SK-N-SH (cell line): Measurements from ENCODE around the gene SHCBP1L.
"Not testable (repeated sequence)": the region's sequence is repeated elsewhere in the genome, so short reads cannot be mapped to it uniquely, and the experiment has no call there.

Experiments
- CHD2 ChIP-seq: fragments of 150-350 bp; IDR thresholded peaks from 2 replicates; pipeline ENCODE4 v1.6.1; 2018; ENCODE audit warnings: low read length; ENCODE audit not compliant: partially characterized antibody
- EP300 ChIP-seq, 2 experiments: IDR thresholded peaks; 2 replicates each; pipeline versions ENCODE4 v1.4.0 to v1.6.1; 2012; ENCODE audit warnings: borderline replicate concordance in 1 of 2, low read depth in 1 of 2, low read length in 1 of 2
- EZH2phosphoT487 ChIP-seq: fragments of 200-600 bp; sonication (generic); IDR thresholded peaks from 2 replicates; pipeline ENCODE4 v1.6.1; 2017; ENCODE audit warnings: low read depth, mixed run types, mild to moderate bottlenecking, antibody characterized with exemption, moderate library complexity, borderline replicate concordance
- MXI1 ChIP-seq: IDR thresholded peaks from 2 replicates; pipeline ENCODE4 v1.6.1; 2012; ENCODE audit warnings: mild to moderate bottlenecking, low read depth, low read length, improper control_type of control experiment
- POLR2AphosphoS5 ChIP-seq: IDR thresholded peaks from 2 replicates; pipeline ENCODE4 v1.6.1; 2012; ENCODE audit warnings: low read depth, low read length
- RAD21 ChIP-seq: IDR thresholded peaks from 2 replicates; pipeline ENCODE4 v1.6.1; 2012; ENCODE audit warnings: mild to moderate bottlenecking, low read length
- RFX5 ChIP-seq: IDR thresholded peaks from 2 replicates; pipeline ENCODE4 v1.6.1; 2012; ENCODE audit warnings: mild to moderate bottlenecking, improper control_type of control experiment, low read length
- SIN3A ChIP-seq: IDR thresholded peaks from 2 replicates; pipeline ENCODE4 v1.6.1; 2012; ENCODE audit warnings: low read depth, mild to moderate bottlenecking, low read length, moderate library complexity, borderline replicate concordance
- YY1 ChIP-seq: IDR thresholded peaks from 2 replicates; pipeline ENCODE4 v1.4.0; 2012; ENCODE audit warnings: low read depth, mild to moderate bottlenecking
- TF ChIP-seq, protein P1 (sequence below): fragments of 200-600 bp; sonication (generic); IDR thresholded peaks from 2 replicates; pipeline ENCODE4 v1.6.1; 2017; ENCODE audit warnings: antibody characterized with exemption, mild to moderate bottlenecking, moderate library complexity
- TF ChIP-seq, protein P2 (sequence below): fragments of 150-350 bp; IDR thresholded peaks from 2 replicates; pipeline ENCODE4 v1.6.1; 2016; ENCODE audit warnings: mild to moderate bottlenecking, low read depth, low read length

DNA sequence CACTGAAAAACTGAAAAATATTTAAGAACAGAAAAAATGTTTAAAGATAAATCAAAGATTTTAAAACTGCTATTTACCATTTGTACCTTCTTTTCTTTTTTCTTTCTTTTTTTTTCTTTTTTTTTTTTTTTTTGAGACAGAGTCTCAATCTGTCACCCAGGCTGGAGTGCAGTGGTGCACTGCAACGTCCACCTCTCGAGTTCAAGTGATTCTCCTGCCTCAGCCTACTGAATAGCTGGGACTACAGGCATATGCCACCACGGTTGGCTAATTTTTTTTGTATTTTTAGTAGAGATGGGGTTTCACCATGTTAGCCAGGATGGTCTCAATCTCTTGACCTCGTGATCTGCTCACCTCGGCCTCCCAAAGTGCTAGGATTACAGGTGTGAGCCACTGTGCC is 51.0 kb downstream of the SHCBP1L start:
- not testable (repeated sequence) for TF ChIP-seq YY1; RAD21; CHD2; EP300 (IDR thresholded peaks at IDR 0.05; ENCODE audit: borderline replicate concordance in 1 of 2, low read depth in 1 of 2, low read length in 1 of 2); SIN3A; POLR2AphosphoS5; MXI1; EZH2phosphoT487; RFX5
- TF ChIP-seq, protein P1, sequence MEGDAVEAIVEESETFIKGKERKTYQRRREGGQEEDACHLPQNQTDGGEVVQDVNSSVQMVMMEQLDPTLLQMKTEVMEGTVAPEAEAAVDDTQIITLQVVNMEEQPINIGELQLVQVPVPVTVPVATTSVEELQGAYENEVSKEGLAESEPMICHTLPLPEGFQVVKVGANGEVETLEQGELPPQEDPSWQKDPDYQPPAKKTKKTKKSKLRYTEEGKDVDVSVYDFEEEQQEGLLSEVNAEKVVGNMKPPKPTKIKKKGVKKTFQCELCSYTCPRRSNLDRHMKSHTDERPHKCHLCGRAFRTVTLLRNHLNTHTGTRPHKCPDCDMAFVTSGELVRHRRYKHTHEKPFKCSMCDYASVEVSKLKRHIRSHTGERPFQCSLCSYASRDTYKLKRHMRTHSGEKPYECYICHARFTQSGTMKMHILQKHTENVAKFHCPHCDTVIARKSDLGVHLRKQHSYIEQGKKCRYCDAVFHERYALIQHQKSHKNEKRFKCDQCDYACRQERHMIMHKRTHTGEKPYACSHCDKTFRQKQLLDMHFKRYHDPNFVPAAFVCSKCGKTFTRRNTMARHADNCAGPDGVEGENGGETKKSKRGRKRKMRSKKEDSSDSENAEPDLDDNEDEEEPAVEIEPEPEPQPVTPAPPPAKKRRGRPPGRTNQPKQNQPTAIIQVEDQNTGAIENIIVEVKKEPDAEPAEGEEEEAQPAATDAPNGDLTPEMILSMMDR, result not testable (repeated sequence)
- TF ChIP-seq, protein P2, sequence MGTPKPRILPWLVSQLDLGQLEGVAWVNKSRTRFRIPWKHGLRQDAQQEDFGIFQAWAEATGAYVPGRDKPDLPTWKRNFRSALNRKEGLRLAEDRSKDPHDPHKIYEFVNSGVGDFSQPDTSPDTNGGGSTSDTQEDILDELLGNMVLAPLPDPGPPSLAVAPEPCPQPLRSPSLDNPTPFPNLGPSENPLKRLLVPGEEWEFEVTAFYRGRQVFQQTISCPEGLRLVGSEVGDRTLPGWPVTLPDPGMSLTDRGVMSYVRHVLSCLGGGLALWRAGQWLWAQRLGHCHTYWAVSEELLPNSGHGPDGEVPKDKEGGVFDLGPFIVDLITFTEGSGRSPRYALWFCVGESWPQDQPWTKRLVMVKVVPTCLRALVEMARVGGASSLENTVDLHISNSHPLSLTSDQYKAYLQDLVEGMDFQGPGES, result not testable (repeated sequence)
